Activated CD4-positive, alpha-beta memory T cell treated with anti-CD3 and anti-CD28 coated beads, Interleukin-2, amount 10 ng/mL, durations not matched to agents 7 days and 5 days (primary cell): Measurements from ENCODE around the gene SLC47A1. TPM values are rescaled to one million over a fixed set of nuclear protein-coding genes. Genes with fewer than 3 reads are reported as not detected.
"Not testable (repeated sequence)": the region's sequence is repeated elsewhere in the genome, so short reads cannot be mapped to it uniquely, and the experiment has no call there.

Source experiments
- CTCF ChIA-PET: fragments of 350-600 bp; sonication (Branson Sonifier 250); formaldehyde crosslinking; loops from one replicate; lab custom pipeline; 2021; ENCODE audit warnings: antibody characterized with exemption, inconsistent platforms; lab: Charles Lee
- POLR2A ChIA-PET: fragments of 350-600 bp; sonication (Branson Sonifier 250); formaldehyde crosslinking; loops from one replicate; lab custom pipeline; 2021; ENCODE audit warnings: antibody characterized with exemption; lab: Charles Lee
- DNase-seq: peaks from one replicate; pipeline ENCODE4 v3.0.0-alpha.2; 2020
- H3K27ac Mint-ChIP-seq: one replicate; pipeline ENCODE4 v1.8.0; 2021; ENCODE audit warnings: mild to moderate bottlenecking, mixed read lengths
- H3K27me3 Mint-ChIP-seq: one replicate; pipeline ENCODE4 v1.8.0; 2021; ENCODE audit warnings: mixed read lengths
- H3K36me3 Mint-ChIP-seq: one replicate; pipeline ENCODE4 v1.8.0; 2021; ENCODE audit warnings: low read depth, mixed read lengths
- H3K4me1 Mint-ChIP-seq: one replicate; pipeline ENCODE4 v1.8.0; 2021; ENCODE audit warnings: mixed read lengths
- H3K4me3 Mint-ChIP-seq: one replicate; pipeline ENCODE4 v1.8.0; 2021; ENCODE audit warnings: mild to moderate bottlenecking, mixed read lengths
- H3K9me3 Mint-ChIP-seq: one replicate; pipeline ENCODE4 v1.8.0; 2021; ENCODE audit warnings: mixed read lengths
- total RNA-seq, 2 experiments: library from RNA; stranded (reverse); gene quantifications; one replicate each; pipeline ENCODE4 v1.2.3, GENCODE V29; 2021

SLC47A1 gene
- total RNA-seq, result under 1 TPM; 0.28 to 0.45 TPM

- peak within 1 kb of the TSS; percentile 21 for H3K4me3 Mint-ChIP-seq
- H3K27me3 Mint-ChIP-seq, result peaks cover 61% of the 10 kb centered on the region
- H3K27ac Mint-ChIP-seq, result no peak within 1 kb of the TSS
- peaks cover 16% of the 10 kb centered on the region for H3K4me1 Mint-ChIP-seq
- ChIA-PET CTCF (interaction anchor here (1.0 to 1.4 kb wide), 2 partner anchors 113 to 233 kb away, joined by 4 to 8 read pairs; no protein-coding TSS in a partner anchor), POLR2A (interaction anchor here (1.0 to 1.4 kb wide), 3 partner anchors 25 to 115 kb away, joined by 3 to 5 read pairs (median 5); partner anchors contain the start of gene ALDH3A2)
- H3K36me3 Mint-ChIP-seq, result no peaks in the 10 kb centered on the region
- no peak for DNase-seq
- H3K9me3 Mint-ChIP-seq, result no peaks in the 10 kb centered on the region
Observed at GRCh38 chr17:19533718-19534561, at the start of gene SLC47A1. SLC47A1 (plus strand) TSS chr17:19533854; CDS start chr17:19533940, 86 bp downstream.

- Mint-ChIP-seq H3K4me1 (no peaks in the 10 kb centered on the region), H3K9me3 (no peaks in the 10 kb centered on the region), H3K27me3 (no peaks in the 10 kb centered on the region), H3K4me3 (no peak overlapping the region), H3K27ac (no peak overlapping the region), H3K36me3 (no peaks in the 10 kb centered on the region)
- no peak for DNase-seq
- POLR2A ChIA-PET, result no interaction called here
- CTCF ChIA-PET, result no interaction called here
Observed at GRCh38 chr17:19485800-19486340, 47.8 kb upstream of the SLC47A1 start.

GRCh38 chr17:19486351-19487023 lies 47.2 kb upstream of the SLC47A1 start:
- Mint-ChIP-seq H3K36me3 (no peaks in the 10 kb centered on the region), H3K9me3 (no peaks in the 10 kb centered on the region), H3K4me3 (no peak overlapping the region), H3K27me3 (no peaks in the 10 kb centered on the region), H3K4me1 (no peaks in the 10 kb centered on the region), H3K27ac (no peak overlapping the region)
- POLR2A ChIA-PET, result no interaction called here
- CTCF ChIA-PET, result no interaction called here
- no peak for DNase-seq

GRCh38 chr17:19487024-19487600 lies 46.5 kb upstream of the SLC47A1 start:
- CTCF ChIA-PET, result no interaction called here
- no peaks in the 10 kb centered on the region for H3K36me3 Mint-ChIP-seq
- DNase-seq, result no peak

GRCh38 chr17:19492141-19492540 lies 41.5 kb upstream of the SLC47A1 start:
- Mint-ChIP-seq H3K27me3 (no peaks in the 10 kb centered on the region), H3K4me1 (no peaks in the 10 kb centered on the region), H3K4me3 (no peak overlapping the region), H3K9me3 (no peaks in the 10 kb centered on the region), H3K36me3 (no peaks in the 10 kb centered on the region), H3K27ac (no peak overlapping the region)
- no peak for DNase-seq
- ChIA-PET POLR2A (no interaction called here), CTCF (no interaction called here)

More at GRCh38 chr17:19487024-19487600, 46.5 kb upstream of the SLC47A1 start:
- H3K27ac Mint-ChIP-seq, result no peak overlapping the region
- no peaks in the 10 kb centered on the region for H3K27me3 Mint-ChIP-seq
- no peaks in the 10 kb centered on the region for H3K9me3 Mint-ChIP-seq
- H3K4me3 Mint-ChIP-seq, result no peak overlapping the region
- POLR2A ChIA-PET, result no interaction called here
- H3K4me1 Mint-ChIP-seq, result no peaks in the 10 kb centered on the region

GRCh38 chr17:19494961-19495806 lies 38.5 kb upstream of the SLC47A1 start:
- ChIA-PET POLR2A (no interaction called here), CTCF (no interaction called here)
- no peaks in the 10 kb centered on the region for H3K36me3 Mint-ChIP-seq
- no peak overlapping the region for H3K27ac Mint-ChIP-seq
- peaks cover 3% of the 10 kb centered on the region for H3K27me3 Mint-ChIP-seq
- H3K4me3 Mint-ChIP-seq, result no peak overlapping the region
- no peak for DNase-seq
- no peaks in the 10 kb centered on the region for H3K4me1 Mint-ChIP-seq
- H3K9me3 Mint-ChIP-seq, result no peaks in the 10 kb centered on the region

GRCh38 chr17:19495828-19496528 lies 37.7 kb upstream of the SLC47A1 start:
- ChIA-PET CTCF (no interaction called here), POLR2A (no interaction called here)
- H3K9me3 Mint-ChIP-seq, result no peaks in the 10 kb centered on the region
- DNase-seq, result no peak
- no peak overlapping the region for H3K4me3 Mint-ChIP-seq
- H3K36me3 Mint-ChIP-seq, result no peaks in the 10 kb centered on the region
- H3K27ac Mint-ChIP-seq, result no peak overlapping the region
- peaks cover 6% of the 10 kb centered on the region for H3K27me3 Mint-ChIP-seq
- no peaks in the 10 kb centered on the region for H3K4me1 Mint-ChIP-seq

GRCh38 chr17:19497624-19498023 lies 36.0 kb upstream of the SLC47A1 start:
- Mint-ChIP-seq H3K27ac (no peak overlapping the region), H3K4me1 (peaks cover 5% of the 10 kb centered on the region), H3K27me3 (peaks cover 6% of the 10 kb centered on the region), H3K9me3 (no peaks in the 10 kb centered on the region), H3K4me3 (no peak overlapping the region), H3K36me3 (no peaks in the 10 kb centered on the region)
- ChIA-PET CTCF (no interaction called here), POLR2A (no interaction called here)
- no peak for DNase-seq

GRCh38 chr17:19501219-19501618 lies 32.4 kb upstream of the SLC47A1 start:
- ChIA-PET POLR2A (no interaction called here), CTCF (interaction anchor here (0.5 to 1.6 kb wide), 3 partner anchors 12 to 142 kb away, joined by 3 to 6 read pairs (median 4); partner anchors contain the start of gene B9D1)
- Mint-ChIP-seq H3K4me3 (no peak overlapping the region), H3K27me3 (peaks cover 6% of the 10 kb centered on the region), H3K36me3 (no peaks in the 10 kb centered on the region), H3K27ac (no peak overlapping the region), H3K9me3 (no peaks in the 10 kb centered on the region), H3K4me1 (peaks cover 10% of the 10 kb centered on the region)
- no peak for DNase-seq

GRCh38 chr17:19502517-19502916 lies 31.1 kb upstream of the SLC47A1 start:
- Mint-ChIP-seq H3K4me1 (peaks cover 10% of the 10 kb centered on the region), H3K36me3 (no peaks in the 10 kb centered on the region), H3K27ac (peak overlapping the region; percentile 61), H3K27me3 (peaks cover 6% of the 10 kb centered on the region), H3K4me3 (no peak overlapping the region), H3K9me3 (no peaks in the 10 kb centered on the region)
- POLR2A ChIA-PET, result interaction anchor here (0.6 to 1.0 kb wide), 2 partner anchors 140 to 173 kb away, joined by 3 to 4 read pairs; partner anchors contain the start of gene B9D1
- CTCF ChIA-PET, result no interaction called here
- peak; percentile 65 for DNase-seq

GRCh38 chr17:19505561-19505960 lies 28.1 kb upstream of the SLC47A1 start:
- not testable (repeated sequence) for H3K4me3 Mint-ChIP-seq

More at GRCh38 chr17:19505561-19505960, 28.1 kb upstream of the SLC47A1 start:
- CTCF ChIA-PET, DNase-seq, H3K9me3 Mint-ChIP-seq, H3K36me3 Mint-ChIP-seq, POLR2A ChIA-PET, H3K27me3 Mint-ChIP-seq, H3K27ac Mint-ChIP-seq: not testable (repeated sequence)
- H3K4me1 Mint-ChIP-seq, result peaks cover 17% of the 10 kb centered on the region
